Measurements from ENCODE around the gene METTL21C.

Gene METTL21C

DNA sequence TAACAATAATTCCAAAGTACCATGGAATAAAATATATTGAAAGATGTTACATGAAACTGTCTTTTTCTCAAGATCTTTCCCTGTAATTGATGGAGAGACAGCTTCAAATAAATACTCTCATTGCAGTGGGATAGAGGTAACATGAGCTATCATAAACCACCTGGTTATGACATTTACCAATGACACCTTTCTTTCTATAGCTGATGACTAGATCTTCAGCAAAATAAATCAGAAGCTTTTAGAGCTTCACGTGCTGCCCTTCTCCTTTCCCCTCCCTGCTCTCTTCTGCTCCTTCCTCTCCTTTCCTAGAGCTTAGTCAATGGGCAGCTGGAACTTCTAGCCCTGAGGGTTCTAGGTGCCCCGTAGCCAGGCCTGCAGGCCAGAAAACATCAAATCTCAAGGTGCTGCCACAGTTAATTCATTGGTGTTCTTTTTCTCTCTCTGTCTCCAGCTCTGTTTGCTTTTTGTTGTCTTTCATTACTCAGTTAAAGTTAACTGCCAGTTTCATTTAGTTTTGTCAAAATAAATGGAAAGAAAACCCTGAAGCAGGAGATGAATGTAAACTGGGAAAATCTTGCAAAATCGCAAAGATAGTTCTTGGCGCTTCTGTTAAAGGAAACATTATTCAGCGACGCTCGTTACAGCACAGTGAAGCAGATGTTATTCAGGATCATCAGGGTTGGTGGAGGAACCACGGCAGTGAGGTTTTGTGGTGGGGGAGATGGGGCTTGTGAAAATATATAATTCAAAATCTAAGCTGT, 8.3 kb upstream of the METTL21C start:
- no peak overlapping the region for H3K18ac ChIP-seq (ENCODE audit: low read length)
- peak overlapping the region; percentile 91 for H2BK12ac ChIP-seq (ENCODE audit: low read length)
- H3K9me3 ChIP-seq (ENCODE audit: insufficient read depth, low read depth, low read length): peaks cover 4% of the 10 kb centered on the region
- peak overlapping the region; percentile 57 for H2BK5ac ChIP-seq (ENCODE audit: low read depth, low read length, poor library complexity)
- no CpG with 5 or more reads among the region's 8 CpGs for WGBS (ENCODE audit: extremely low coverage, insufficient coverage, insufficient read length)
- DNase-seq: peak; percentile 65 to 74
- H2AFZ ChIP-seq (ENCODE audit: insufficient read depth, low read length, poor library complexity): no peak overlapping the region
- no peak overlapping the region for H2AK5ac ChIP-seq (ENCODE audit: low read length)
- no peaks in the 10 kb centered on the region for H3K79me2 ChIP-seq (ENCODE audit: control insufficient read depth, insufficient read depth, low read length, poor library complexity)
- H3K14ac ChIP-seq (ENCODE audit: low read length): peak overlapping the region; percentile 53
- peak overlapping the region; percentile 79 for H2BK120ac ChIP-seq (ENCODE audit: insufficient read depth, low read length, poor library complexity)
- no peaks in the 10 kb centered on the region for H3K36me3 ChIP-seq (ENCODE audit: control insufficient read depth in 1 of 2, insufficient read depth in 2 of 2, low read length in 2 of 2)
- peak overlapping the region; percentile 74 for H4K91ac ChIP-seq (ENCODE audit: low read depth, low read length)
- H3K4me3 ChIP-seq (ENCODE audit: low read depth, low read length): no peak overlapping the region
- no peak overlapping the region for H3K9ac ChIP-seq (ENCODE audit: low read length)
- peak overlapping the region; percentile 33 for H3K4ac ChIP-seq (ENCODE audit: low read depth, low read length)
- H3K4me2 ChIP-seq (ENCODE audit: low read length): no peak overlapping the region
- H3K27me3 ChIP-seq (ENCODE audit: insufficient read depth, low read length): no peaks in the 10 kb centered on the region
- peaks cover 14% of the 10 kb centered on the region for H3K79me1 ChIP-seq (ENCODE audit: low read length)
- peaks cover 12 to 22% of the 10 kb centered on the region in 2 experiments for H3K4me1 ChIP-seq (ENCODE audit: control insufficient read depth in 1 of 2, insufficient read depth in 2 of 2, low read length in 2 of 2)
- H3K27ac ChIP-seq (ENCODE audit: low read depth, low read length): peak overlapping the region; percentile 68
- H4K12ac ChIP-seq (ENCODE audit: low read depth, low read length): no peak overlapping the region
- no peak overlapping the region for H3K23ac ChIP-seq (ENCODE audit: low read length)
- H4K8ac ChIP-seq (ENCODE audit: low read depth, low read length): no peak overlapping the region

DNA sequence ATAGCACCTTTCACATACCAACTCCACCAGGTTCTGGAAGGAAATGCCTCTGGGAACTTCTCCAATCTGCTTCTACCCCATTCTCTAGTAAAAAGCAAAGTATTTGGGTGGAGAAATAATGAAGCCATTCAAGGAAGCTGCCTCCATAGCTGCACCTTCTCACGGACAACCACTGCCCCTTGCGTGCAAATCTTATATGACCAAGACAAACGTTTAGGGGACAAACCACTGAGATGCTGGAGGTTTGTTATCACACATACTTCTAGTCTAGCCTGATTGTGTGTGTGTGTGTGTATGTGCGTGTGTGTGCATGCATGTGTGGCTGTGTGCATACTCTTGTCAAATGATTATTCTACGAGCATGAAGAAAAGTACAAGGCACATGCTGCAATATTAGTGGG, 6.5 kb upstream of the METTL21C start:
- Histone ChIP-seq H3K4me2 (ENCODE audit: low read length) (peak overlapping the region; percentile 28), H3K27me3 (ENCODE audit: insufficient read depth, low read length) (no peaks in the 10 kb centered on the region), H2BK120ac (ENCODE audit: insufficient read depth, low read length, poor library complexity) (no peak overlapping the region), H3K79me1 (ENCODE audit: low read length) (peaks cover 17% of the 10 kb centered on the region), H2BK12ac (ENCODE audit: low read length) (no peak overlapping the region), H4K91ac (ENCODE audit: low read depth, low read length) (peak overlapping the region; percentile 9), H3K4ac (ENCODE audit: low read depth, low read length) (no peak overlapping the region), H2BK5ac (ENCODE audit: low read depth, low read length, poor library complexity) (no peak overlapping the region), H3K23ac (ENCODE audit: low read length) (no peak overlapping the region), H3K14ac (ENCODE audit: low read length) (no peak overlapping the region), H3K79me2 (ENCODE audit: control insufficient read depth, insufficient read depth, low read length, poor library complexity) (no peaks in the 10 kb centered on the region), H3K9ac (ENCODE audit: low read length) (no peak overlapping the region), H3K36me3 (ENCODE audit: control insufficient read depth in 1 of 2, insufficient read depth in 2 of 2, low read length in 2 of 2) (no peaks in the 10 kb centered on the region), H4K8ac (ENCODE audit: low read depth, low read length) (no peak overlapping the region), H2AK5ac (ENCODE audit: low read length) (no peak overlapping the region), H4K12ac (ENCODE audit: low read depth, low read length) (no peak overlapping the region), H3K27ac (ENCODE audit: low read depth, low read length) (peak overlapping the region; percentile 56), H3K4me3 (ENCODE audit: low read depth, low read length) (no peak overlapping the region), H2AFZ (ENCODE audit: insufficient read depth, low read length, poor library complexity) (no peak overlapping the region), H3K4me1 (ENCODE audit: control insufficient read depth in 1 of 2, insufficient read depth in 2 of 2, low read length in 2 of 2) (peaks cover 21 to 29% of the 10 kb centered on the region in 2 experiments), H3K18ac (ENCODE audit: low read length) (no peak overlapping the region), H3K9me3 (ENCODE audit: insufficient read depth, low read depth, low read length) (peaks cover 7% of the 10 kb centered on the region)
- WGBS (ENCODE audit: extremely low coverage, insufficient coverage, insufficient read length): no CpG with 5 or more reads among the region's 5 CpGs
- DNase-seq: peak; percentile 24 to 62

DNA sequence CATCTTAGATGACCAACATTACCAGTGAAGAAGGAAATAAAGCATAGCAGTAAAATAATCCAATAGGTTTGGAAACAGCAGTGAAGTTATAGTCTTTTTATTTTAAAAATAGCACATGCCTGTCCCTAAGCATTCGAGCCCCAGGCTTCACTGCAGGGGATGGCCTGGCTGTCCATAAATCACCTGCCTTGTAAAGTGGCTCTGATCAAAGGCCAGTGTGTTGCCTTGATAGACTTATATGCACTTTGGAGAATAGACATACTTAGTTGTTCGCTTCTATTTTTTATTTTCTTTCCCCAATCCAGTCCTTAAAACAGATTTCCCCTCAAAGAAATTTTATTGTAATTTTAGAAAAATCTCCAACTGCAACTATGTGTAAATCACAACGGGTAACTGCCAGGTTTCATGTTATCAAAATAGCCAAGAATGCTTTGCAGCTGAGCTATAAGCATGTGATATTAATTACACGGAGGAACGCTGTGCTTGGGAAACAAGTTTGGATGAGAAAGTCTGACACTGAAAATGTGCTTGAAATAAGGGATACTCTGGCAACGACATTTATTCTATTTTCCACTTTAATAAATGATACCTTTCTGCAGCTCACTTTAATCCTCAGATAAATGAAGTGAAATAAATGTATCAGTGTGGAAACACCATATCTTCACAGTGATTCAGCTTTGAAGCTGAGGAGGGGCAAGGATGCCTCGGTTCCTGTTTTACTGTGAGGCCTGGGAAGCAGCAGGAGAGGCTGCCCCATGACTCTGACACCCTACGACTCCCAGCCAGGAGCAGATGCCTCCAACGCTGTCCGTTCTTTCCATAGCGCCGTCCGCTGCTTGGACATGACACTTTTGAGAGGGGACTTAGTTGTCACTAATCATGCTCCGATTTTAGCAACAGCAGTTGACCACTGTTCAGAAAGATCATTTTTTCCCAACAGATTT, 5.5 kb upstream of the METTL21C start:
- H2BK5ac ChIP-seq (ENCODE audit: low read depth, low read length, poor library complexity): peak overlapping the region; percentile 60
- peak overlapping the region; percentile 60 for H2BK120ac ChIP-seq (ENCODE audit: insufficient read depth, low read length, poor library complexity)
- H3K4ac ChIP-seq (ENCODE audit: low read depth, low read length): no peak overlapping the region
- H2AFZ ChIP-seq (ENCODE audit: insufficient read depth, low read length, poor library complexity): no peak overlapping the region
- H2AK5ac ChIP-seq (ENCODE audit: low read length): no peak overlapping the region
- H3K79me1 ChIP-seq (ENCODE audit: low read length): peaks cover 17% of the 10 kb centered on the region
- no peaks in the 10 kb centered on the region for H3K79me2 ChIP-seq (ENCODE audit: control insufficient read depth, insufficient read depth, low read length, poor library complexity)
- no peak overlapping the region for H3K23ac ChIP-seq (ENCODE audit: low read length)
- peak overlapping the region; percentile 25 for H4K8ac ChIP-seq (ENCODE audit: low read depth, low read length)
- WGBS (ENCODE audit: extremely low coverage, insufficient coverage, insufficient read length): no CpG with 5 or more reads among the region's 14 CpGs
- no peak overlapping the region for H4K12ac ChIP-seq (ENCODE audit: low read depth, low read length)
- no peaks in the 10 kb centered on the region for H3K36me3 ChIP-seq (ENCODE audit: control insufficient read depth in 1 of 2, insufficient read depth in 2 of 2, low read length in 2 of 2)
- peak in 1 of 2 donors; percentile 38 for DNase-seq
- H3K27ac ChIP-seq (ENCODE audit: low read depth, low read length): peak overlapping the region; percentile 15
- no peak overlapping the region for H3K4me2 ChIP-seq (ENCODE audit: low read length)
- H3K18ac ChIP-seq (ENCODE audit: low read length): no peak overlapping the region
- H3K4me1 ChIP-seq (ENCODE audit: control insufficient read depth in 1 of 2, insufficient read depth in 2 of 2, low read length in 2 of 2): peaks cover 21 to 29% of the 10 kb centered on the region in 2 experiments
- H3K9me3 ChIP-seq (ENCODE audit: insufficient read depth, low read depth, low read length): peaks cover 7% of the 10 kb centered on the region
- no peak overlapping the region for H3K4me3 ChIP-seq (ENCODE audit: low read depth, low read length)
- peak overlapping the region; percentile 78 for H4K91ac ChIP-seq (ENCODE audit: low read depth, low read length)
- H3K14ac ChIP-seq (ENCODE audit: low read length): peak overlapping the region; percentile 31
- H3K9ac ChIP-seq (ENCODE audit: low read length): no peak overlapping the region
- no peaks in the 10 kb centered on the region for H3K27me3 ChIP-seq (ENCODE audit: insufficient read depth, low read length)
- H2BK12ac ChIP-seq (ENCODE audit: low read length): peak overlapping the region; percentile 31

DNA sequence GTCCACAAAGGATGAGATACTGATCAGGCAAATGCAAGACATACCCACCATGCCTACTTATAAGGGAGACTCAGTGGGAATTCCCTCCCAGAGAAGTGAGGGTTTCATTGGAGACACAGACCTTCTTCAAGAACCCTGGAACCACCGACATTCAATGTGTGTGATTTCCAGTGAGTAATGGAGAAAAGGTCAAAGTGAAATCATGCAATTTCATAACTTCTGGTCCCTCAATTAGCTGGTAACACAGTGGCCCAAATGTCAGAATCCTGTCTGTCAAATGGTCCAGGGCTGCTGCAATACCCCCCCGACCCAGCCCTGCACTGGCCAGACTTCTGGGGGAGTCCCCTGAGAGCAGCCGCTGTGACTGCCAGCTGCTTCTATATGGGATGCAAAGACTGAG, 4.7 kb upstream of the METTL21C start:
- Histone ChIP-seq H3K79me1 (ENCODE audit: low read length) (peaks cover 17% of the 10 kb centered on the region), H3K9me3 (ENCODE audit: insufficient read depth, low read depth, low read length) (peaks cover 7% of the 10 kb centered on the region), H4K12ac (ENCODE audit: low read depth, low read length) (no peak overlapping the region), H2AFZ (ENCODE audit: insufficient read depth, low read length, poor library complexity) (no peak overlapping the region), H4K8ac (ENCODE audit: low read depth, low read length) (no peak overlapping the region), H3K79me2 (ENCODE audit: control insufficient read depth, insufficient read depth, low read length, poor library complexity) (no peaks in the 10 kb centered on the region), H3K18ac (ENCODE audit: low read length) (no peak overlapping the region), H3K23ac (ENCODE audit: low read length) (no peak overlapping the region), H2BK5ac (ENCODE audit: low read depth, low read length, poor library complexity) (peak overlapping the region; percentile 36), H2AK5ac (ENCODE audit: low read length) (no peak overlapping the region), H3K36me3 (ENCODE audit: control insufficient read depth in 1 of 2, insufficient read depth in 2 of 2, low read length in 2 of 2) (no peaks in the 10 kb centered on the region), H3K4me2 (ENCODE audit: low read length) (no peak overlapping the region), H3K4me1 (ENCODE audit: control insufficient read depth in 1 of 2, insufficient read depth in 2 of 2, low read length in 2 of 2) (peaks cover 18 to 28% of the 10 kb centered on the region in 2 experiments), H3K27ac (ENCODE audit: low read depth, low read length) (peak overlapping the region; percentile 5), H3K14ac (ENCODE audit: low read length) (no peak overlapping the region), H2BK120ac (ENCODE audit: insufficient read depth, low read length, poor library complexity) (peak overlapping the region; percentile 36), H4K91ac (ENCODE audit: low read depth, low read length) (peak overlapping the region; percentile 19), H3K9ac (ENCODE audit: low read length) (no peak overlapping the region), H3K4ac (ENCODE audit: low read depth, low read length) (no peak overlapping the region), H2BK12ac (ENCODE audit: low read length) (no peak overlapping the region), H3K27me3 (ENCODE audit: insufficient read depth, low read length) (no peaks in the 10 kb centered on the region), H3K4me3 (ENCODE audit: low read depth, low read length) (no peak overlapping the region)
- no CpG with 5 or more reads among the region's 3 CpGs for WGBS (ENCODE audit: extremely low coverage, insufficient coverage, insufficient read length)
- no peak for DNase-seq

Measured in trophoblast cell (in vitro differentiated cells and primary cell).